SKM-1 (cell line): ENCODE data around the gene PLP2.
A peak's percentile ranks its signal among the peaks of the same experiment; 100 is the strongest.

Source experiments
- DNase-seq: peaks from one replicate; lab custom pipeline; 2025; ENCODE audit not compliant: unreplicated experiment; lab: John Stamatoyannopoulos, UW

Gene PLP2

DNA sequence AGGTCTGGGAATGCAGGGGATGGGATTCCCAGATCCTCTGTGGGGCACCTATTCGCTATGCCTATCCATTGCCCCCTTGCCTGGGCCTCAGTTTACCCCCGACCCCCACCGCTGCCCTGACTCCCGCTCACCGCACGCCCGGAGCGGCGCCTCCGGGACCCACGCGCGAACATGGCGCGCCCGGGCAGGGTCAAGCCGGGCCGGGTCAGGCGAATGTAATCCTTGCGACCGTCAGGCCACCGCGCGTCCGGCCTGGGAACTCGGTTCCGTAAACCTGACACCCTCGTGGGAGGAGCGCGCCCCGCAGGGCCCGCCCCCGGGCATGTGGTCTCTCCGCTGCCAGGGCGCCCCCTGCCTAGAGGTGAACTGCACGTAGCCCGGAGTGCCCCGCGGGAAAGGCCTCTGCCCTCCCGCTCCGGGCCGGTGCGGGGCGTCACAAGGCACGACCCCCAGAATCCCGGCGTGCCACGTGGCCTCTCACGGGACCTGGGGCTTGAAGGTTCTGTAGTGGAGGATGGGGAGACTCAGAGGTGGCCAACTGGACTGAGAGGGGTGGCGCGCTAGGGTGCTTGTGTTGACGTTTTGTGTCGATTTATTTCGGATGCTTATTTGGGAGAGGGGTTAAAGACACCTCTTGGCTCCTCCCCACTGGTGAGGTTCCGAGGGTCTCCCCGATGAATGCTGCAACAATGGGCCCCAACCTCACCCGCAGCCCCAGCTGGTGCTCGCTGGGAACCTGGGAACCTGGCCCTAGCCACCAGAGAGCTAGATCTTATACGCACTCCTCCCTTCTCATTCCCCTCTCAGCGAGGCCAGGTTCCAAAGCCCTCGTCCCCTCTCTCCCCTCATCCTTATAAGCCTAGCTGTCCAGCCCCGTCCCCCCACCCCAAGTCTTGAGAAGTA lies 14.7 kb downstream of the PLP2 start, which contains the start of gene PRICKLE3:
Gene PRICKLE3 (minus strand): TSS at position 249 of the 903 bp plus-strand sequence. CDS start 76 bp downstream, at position 173.
- DNase-seq = no peak

DNA sequence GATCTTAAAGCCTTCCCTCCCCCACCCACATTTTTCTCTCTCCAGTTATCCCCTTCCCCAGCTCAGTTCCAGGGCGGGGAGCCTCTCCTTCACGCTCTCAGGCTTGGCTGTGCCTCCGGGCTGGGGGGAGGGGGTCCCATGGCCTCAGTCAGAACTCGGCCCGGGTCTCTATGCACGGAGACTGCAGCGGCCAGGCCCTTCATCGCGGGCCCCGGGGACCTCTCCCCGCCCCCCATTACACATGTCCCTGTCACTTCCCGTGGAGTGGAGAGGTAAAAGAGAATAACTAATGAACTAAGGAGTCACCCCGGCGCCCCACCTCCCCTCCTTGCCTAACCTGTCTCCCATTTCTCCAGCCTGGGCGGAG lies 15.3 kb downstream of the PLP2 start:
- no peak for DNase-seq

DNA sequence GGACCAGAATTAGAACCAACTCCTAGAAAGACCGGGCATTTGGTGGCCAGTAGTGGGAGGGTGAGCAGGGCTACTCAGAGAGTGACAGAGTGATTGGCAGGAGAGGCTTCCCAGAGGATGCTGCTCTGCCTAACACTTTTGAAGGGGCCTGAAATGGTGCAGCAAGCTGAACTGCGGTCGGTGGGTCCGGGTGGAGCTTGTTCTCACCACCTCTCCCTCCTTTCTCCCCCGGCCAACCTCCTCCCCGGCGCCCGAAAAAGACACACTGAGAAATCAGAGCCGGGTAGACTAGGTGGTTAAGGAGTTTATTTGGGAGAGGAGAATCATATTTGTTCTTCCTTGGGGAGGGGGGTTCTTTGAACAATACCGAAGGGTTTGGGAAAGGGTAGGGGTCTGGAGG lies 15.8 kb downstream of the PLP2 start:
- DNase-seq = no peak

DNA sequence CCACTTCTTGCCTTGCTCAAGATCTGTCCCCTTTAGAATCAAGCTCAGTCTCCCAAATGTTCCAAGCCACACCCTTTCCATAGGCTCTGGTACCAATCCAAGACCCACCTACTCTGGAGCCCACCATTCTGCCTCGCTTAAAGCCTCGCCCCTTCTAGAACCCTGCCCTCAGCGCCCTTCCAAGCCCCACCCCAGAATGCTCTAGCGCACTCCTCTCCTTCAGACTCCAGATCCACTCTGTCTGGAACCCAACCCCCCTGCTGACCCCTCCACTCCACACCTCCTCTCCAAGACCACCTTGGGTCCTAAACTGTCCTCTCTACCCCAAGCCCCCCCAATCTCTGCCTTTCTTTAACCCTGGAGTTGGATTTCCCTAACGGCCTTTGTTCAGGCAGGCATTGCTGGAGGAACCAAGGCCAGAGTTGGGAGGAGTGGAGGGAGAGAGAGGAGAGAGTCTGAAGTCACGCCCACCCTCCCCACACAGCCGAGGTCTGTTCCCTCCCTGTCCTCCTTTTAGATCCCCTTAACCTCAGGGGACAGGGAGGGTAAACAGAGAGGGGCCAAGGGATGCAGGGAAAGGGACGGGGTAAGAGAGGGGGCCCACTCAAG lies 16.9 kb downstream of the PLP2 start:
- DNase-seq = no peak

DNA sequence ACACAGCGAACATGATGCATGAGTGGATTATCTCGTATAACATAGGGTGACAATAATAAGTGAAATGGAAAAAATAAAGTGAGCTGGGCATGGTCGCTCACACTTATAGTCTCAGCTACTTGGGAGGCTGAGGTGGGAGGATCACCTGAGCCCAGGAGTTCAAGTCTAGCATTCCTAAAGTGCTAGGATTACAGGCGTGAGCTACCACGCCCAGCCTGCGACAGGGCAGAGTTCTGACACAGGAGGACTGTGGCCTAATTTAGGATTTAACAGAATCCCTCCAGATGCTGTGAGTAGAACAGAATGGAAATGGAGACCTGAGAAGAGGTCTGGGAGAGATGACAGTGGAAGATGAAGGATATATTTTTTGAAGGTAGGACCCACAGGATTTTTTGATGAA lies 17.9 kb downstream of the PLP2 start:
- no peak for DNase-seq

DNA sequence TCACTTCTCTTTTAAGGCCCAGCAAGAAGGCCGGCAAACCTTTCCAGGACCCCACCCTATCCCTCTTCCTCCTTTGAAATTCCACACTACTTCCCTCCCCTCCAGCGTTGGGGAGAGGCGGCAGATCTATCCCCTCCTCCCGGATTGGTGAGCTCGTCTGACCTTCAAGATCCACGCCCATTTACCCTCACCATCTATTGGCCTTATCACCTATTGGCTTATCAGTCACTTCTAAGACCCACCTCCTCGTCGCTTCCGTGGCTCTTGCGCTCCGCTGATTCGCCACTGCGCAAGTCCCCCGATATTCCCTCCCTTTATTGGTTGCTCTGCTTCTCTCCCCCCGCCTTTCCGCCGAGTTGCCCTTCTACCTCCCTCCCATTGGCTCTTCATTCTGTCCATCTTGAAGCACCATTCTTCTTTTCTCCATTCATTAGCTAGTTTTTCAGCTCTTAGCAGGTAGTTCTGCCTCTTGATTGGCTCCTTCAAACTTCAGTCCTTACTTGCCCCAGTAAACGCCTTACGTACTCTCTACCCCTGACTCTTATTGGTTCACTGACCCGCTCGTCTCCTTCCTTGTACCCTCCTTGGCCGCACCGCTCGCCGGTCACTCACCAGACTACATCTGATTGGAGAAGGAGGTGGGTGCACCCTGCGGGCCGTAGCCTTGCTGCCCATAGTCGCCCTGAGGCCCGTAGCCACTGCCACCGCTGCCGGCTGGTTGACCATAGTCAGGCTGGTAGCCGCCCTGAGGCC lies 19.3 kb downstream of the PLP2 start:
- peak; percentile 99 for DNase-seq

DNA sequence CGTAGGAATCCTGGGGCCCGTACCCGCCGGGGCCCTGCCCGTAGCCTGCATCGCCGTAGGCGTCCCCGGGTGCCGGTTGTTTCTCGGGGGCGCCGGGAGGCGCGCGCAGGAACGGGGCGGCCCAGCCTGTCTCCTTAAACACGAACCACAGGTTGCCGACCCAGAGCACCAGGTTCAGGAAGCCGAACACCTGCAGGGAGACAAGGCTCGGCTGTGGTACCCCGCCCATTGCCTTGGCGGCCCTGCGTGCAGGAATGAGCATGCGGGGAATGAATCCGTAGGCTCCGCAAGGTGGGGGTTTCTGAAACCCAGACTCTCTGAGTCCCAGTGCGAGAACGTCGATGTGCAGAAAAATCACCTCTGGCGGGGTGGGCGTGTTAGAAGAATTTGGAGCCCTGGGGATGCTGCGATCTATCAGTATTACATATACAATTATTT lies 19.9 kb downstream of the PLP2 start:
- no peak for DNase-seq

DNA sequence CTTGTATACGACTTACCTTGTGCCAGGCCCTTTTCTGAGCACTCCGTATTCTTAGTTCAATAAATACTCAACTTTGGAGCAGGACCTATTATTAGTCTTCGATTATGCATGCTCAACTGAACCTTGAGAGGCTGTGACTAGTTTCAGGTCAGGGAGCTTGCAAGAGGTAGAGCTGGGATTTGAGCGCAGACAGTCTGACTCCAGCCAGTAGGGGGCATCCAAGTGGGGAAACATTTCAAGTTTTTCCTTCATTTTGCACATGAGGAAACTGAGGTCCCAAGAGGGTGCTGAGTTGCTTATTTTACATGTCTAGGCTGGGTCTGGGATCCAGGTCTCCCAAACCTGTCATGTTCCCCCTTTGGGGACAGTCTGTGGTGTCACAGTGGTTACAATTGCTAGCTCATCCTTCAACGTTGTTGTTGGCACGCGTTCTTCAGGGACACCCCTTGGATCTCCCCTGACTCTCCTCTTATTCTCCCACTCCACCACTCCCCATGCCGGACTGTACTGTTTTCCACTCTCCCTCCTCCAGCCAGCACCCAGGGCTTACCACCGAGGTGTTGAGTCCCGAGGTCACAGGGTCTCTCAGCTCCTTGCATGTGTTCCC lies 21.1 kb downstream of the PLP2 start:
- DNase-seq = peak; percentile 13

DNA sequence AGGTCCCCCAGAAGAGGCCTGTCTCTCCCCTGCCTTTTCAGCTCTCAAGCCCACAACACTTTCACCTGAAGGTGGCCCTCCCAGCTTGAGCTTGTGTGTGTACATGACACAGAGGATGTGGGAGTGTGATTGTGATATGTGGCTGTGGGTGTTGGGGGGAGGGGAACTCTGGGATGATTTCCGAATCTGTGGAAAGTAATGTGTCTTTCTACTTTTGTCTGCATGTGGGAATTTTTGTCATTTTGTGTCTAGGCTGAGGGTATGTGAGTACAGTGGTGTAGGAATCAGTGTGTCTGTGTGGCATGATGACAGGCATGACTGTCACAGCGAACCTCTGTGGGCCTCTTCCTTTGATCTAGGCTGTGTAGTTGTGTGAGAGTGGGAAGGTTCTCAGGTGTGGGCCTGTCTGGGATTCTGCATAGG lies 21.9 kb downstream of the PLP2 start:
- no peak for DNase-seq

DNA sequence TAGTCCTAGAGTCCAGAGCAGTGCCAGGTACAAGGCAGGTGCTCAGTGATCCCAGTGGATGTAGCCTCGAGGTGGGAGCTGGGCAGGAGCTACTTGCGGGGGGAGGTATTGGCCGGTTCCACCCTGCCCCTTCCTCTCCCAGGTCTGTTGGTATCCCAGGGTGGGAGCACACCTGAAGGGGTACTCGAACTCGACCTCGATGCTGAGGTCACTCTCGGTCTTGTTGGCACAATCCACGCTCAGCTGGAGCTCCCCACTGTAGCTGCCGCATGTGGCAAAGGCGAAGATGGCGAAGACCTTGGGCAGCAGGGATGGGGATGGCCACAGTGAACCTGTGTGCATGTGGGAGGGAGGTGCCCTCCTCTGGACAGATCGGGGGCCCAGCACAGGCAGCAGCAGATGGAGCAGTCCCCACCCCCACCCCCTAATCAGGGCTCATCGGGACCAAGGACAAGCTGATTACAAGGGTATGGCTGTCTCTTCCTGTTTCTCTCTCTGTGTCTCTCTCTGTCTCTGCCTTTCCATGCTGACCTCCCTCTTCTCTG lies 25.9 kb downstream of the PLP2 start:
- no peak for DNase-seq

DNA sequence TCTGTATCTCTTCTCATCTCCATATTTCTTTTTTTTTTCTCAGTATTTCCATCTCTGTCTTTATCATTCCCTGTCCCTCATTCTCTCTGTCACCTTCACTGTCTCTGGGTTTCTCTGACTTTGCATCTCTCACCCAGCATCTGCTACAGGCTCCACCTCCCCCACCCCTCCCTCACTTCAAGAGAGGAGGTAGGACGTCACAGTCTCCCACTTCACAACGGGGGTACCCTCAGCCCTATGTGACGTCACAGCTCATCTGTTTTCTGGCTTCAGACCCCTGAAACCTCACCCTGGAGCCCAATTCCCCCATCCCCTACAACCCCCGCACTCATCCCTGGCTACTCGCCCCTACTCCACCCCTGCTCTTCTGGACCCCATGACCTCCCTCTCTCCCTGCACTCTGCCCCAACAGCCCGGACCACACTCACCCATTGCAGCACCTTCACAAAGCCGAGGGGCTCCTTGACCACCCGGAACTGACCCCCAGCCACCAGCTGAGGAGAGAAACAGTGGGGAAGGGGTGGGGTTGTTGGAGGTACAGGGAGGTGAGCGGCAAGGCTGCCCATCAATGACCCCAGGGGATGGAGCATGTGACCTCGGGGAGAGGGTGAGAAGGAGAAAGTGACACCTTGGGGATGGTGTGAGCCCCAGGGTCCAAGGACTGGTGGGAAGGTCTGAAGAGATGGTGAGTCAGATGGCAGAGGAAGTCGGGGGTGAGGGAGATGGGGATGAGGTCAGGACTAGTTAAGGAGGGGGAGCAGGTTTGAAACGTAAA lies 27.0 kb downstream of the PLP2 start:
- no peak for DNase-seq

DNA sequence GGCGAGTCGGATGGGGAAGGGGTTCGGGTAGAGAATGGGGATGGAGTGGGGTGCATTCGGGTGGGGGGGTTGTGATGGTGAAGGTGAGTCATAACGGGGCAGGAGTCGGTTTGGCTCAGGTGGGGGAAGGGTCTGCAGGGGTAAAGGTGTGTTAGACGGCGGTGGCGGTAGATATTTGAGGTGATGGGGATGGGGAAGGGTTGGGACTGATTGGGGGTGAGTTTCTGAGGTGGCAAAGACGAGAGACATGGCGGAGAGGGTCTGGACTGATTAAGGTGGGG lies 27.6 kb downstream of the PLP2 start:
- DNase-seq = no peak

DNA sequence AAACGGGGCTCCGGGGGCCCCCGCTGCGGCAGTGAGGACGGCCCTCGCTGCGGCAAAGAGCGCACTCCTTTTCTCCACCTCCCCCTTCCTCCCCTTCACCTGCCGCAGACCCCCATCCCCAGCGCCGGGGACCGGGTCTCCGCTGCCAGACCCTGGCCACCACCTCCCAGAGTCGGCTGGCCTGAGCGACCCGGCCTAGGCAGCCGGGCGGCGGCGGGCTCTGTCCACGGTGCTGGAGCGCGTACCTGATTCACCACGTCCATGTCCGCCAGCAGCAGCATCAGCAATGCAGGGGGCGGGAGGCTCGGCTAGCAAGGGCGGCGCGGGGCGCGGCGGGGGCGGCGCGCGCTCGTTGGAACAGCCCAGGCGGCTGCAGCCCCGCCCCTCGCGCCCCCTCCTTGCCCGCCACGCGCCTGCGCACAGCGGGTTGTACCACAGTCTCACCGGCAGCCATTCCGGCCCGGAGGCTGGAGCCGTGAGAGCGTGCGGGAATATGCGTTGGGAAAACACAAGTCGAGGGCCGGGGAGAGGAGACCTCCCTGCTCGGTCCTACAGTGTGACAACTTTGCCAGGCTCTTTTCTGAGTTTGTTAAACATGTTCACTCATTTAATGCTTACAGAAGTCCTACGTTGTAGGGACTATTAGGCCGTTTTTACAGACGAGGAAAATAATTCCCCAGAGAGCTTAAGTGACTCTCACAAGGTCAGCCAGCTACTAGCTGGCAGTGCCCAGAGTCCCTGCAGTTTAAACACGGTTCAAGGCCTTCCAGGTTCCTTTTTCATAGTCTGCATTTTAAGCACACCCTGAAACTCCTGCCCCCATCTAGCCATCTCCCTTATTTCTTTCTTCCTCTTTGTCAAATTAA lies 28.4 kb downstream of the PLP2 start, which contains the start of gene SYP:
Gene SYP (minus strand): TSS at position 288 of the 866 bp plus-strand sequence. CDS start 7 bp downstream, at position 281.
- peak; percentile 34 for DNase-seq

DNA sequence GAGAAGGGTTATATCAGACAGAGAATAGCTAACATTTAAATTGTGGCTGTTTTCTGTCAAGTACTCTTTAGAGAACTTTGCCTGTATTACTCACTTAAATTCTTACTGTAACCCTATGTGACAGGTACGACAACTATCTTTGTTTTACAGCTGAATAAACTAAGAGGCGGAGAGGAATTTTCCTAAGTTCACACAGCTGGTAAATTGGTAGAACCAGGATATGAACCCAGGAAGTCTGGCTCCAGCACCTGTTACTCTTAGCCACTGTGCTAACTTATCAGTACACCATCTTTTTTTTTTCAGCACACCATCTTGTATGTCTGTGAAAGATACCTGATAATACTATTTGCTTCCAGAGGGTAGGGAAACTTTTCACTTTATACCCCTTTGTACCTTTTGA lies 30.3 kb downstream of the PLP2 start:
- no peak for DNase-seq

DNA sequence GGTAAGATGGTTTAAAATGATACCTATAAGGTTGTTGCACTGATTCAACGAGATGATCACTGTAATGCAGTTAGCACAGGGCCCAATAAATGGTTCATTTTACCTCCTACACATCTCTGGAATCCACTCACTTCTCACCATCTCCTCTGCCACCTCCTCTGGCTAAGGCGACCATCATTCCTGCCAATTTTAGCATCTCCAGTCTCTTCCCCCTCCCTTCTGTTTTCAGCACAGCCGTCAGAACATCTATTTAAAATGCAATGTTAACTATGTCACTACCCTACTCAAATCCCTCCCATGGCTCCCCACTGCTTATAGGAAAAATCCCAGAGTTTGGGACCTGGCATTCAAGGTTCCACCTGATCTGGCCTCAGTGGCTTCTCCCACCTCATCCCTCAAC lies 31.8 kb downstream of the PLP2 start:
- DNase-seq = no peak

DNA sequence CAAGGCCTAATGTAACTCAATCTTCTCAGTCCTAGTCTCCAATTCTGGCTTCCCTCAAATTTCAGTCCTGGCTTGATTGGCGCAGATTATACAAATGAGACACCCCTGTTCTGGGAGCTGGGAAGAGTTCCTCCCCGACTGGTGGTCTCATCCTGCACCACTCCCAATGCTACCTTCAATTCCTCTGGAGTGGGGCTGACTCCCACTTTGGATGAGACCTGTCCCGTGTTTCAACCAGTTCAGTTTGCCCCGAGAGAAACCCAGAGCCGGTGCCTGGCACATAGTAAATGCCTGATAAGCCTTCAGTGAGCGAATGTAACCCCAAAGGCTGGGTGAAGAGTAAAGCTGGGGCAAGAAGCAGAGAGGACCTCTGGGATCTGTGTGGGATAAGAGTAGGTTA lies 32.3 kb downstream of the PLP2 start:
- no peak for DNase-seq

DNA sequence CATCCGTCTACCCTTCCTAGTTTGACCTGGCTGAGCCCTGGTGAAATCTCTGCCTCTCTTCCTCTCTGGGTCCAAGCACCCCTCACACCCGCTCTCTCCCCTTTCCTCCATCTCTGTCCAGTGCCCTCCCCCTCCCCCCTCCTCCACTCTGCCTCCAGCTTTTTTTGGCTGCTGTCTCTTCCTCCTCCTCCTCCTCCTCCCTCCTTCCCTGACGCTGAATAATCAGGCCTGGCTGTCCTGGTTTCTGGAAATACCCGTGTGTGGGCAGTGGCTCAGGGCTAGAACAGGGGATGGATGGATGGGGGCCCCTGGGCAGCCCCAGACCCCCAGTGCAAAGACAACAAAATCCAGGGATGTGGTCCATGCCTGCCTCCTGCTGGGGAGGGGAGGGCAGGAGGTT lies 33.0 kb downstream of the PLP2 start:
- DNase-seq = no peak

DNA sequence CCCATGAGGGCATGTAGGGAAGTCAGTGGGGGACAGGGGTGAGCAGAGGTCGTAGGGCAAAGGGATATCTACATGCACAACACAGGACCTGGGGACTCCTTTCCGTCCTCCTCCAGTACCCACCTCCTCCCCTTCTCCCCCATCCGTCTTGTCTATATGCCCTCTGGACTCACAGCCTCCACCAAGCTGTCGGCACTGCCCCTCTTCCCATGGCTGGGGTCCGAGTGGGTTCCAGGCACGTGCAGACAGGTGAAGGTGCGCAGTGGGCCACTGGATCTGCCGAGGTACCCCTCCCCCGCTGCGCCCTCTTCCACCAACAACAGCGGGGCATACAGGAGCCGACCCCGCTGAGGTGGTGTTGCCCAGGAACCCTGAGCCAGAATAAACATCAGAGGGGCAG lies 33.7 kb downstream of the PLP2 start:
- no peak for DNase-seq

DNA sequence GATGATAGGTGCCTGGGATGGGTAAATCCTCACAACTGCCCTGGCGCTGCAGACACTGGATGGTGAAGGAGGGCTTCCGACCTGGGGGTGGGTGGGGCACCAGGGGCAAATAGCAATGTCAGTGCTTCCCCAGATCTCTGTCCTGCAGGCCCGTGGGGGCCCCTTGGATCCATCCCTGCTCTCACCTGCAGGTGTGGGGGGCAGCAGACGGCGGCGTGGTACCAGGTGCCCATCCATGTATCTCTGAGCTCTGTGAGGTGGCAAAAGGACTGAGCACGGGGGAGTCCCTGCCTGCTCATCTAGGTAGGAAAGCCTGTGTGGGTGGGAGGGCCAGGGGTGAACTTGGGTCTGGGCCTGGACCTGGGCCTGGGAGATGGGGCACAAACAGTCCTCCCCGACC lies 34.8 kb downstream of the PLP2 start:
- DNase-seq = no peak
